IMR-90 (cell line): Measurements from ENCODE around the gene OBP2A. TPM values are rescaled to one million over a fixed set of nuclear protein-coding genes. Genes with fewer than 3 reads are reported as not detected.

ENCODE experiments used
- ATAC-seq: fragments of 200-7000 bp; cut with Tn5 transposase; 2 replicates; pipeline ENCODE4 v1.9.1; 2020; ENCODE audit warnings: low read depth, mild to moderate bottlenecking, moderate library complexity
- BruUV-seq: library from RNA; stranded (reverse); fragments of 400-500 nt; replicated peaks from 2 replicates; lab custom pipeline; 2021; lab: Mats Ljungman, UMichigan
- CTCF ChIA-PET: fragments of 300-600 bp; formaldehyde crosslinking; extraction: SDS; loops from one replicate; lab custom pipeline; 2021; ENCODE audit warnings: antibody characterized with exemption; lab: Yijun Ruan, JAX
- POLR2A ChIA-PET: fragments of 300-600 bp; sonication (Branson Sonifier 250); formaldehyde crosslinking; loops from one replicate; lab custom pipeline; 2022; ENCODE audit warnings: antibody characterized with exemption; ENCODE audit not compliant: unreplicated experiment; lab: Charles Lee
- DNase-seq: peaks from one replicate; pipeline ENCODE4 v3.0.0; 2013
- H2AFZ ChIP-seq: replicated peaks from 2 replicates; pipeline ENCODE3; 2013; ENCODE audit warnings: low read length, mild to moderate bottlenecking; ENCODE audit not compliant: poor library complexity
- H2AK5ac ChIP-seq: 2 replicates; pipeline ENCODE4 v1.6.1; 2013; ENCODE audit warnings: low read depth, low read length, inconsistent platforms
- H2AK9ac ChIP-seq: replicated peaks from 2 replicates; pipeline ENCODE3; 2013; ENCODE audit warnings: mild to moderate bottlenecking, low read depth, low read length, moderate library complexity; ENCODE audit not compliant: poor library complexity
- H2BK120ac ChIP-seq: 2 replicates; pipeline ENCODE4 v1.6.1; 2013; ENCODE audit warnings: low read depth, low read length, inconsistent platforms
- H2BK15ac ChIP-seq: 3 replicates; pipeline ENCODE4 v1.6.1; 2013; ENCODE audit warnings: low read depth, low read length, inconsistent platforms
- H2BK20ac ChIP-seq: 2 replicates; pipeline ENCODE4 v1.6.1; 2013; ENCODE audit warnings: low read depth, mild to moderate bottlenecking, inconsistent platforms, low read length, moderate library complexity
- H2BK5ac ChIP-seq: 2 replicates; pipeline ENCODE4 v1.6.1; 2013; ENCODE audit warnings: mild to moderate bottlenecking, low read depth, low read length, inconsistent platforms; ENCODE audit not compliant: poor library complexity, severe bottlenecking
- H3K14ac ChIP-seq: replicated peaks from 2 replicates; pipeline ENCODE4 v1.6.1; 2013; ENCODE audit warnings: low read depth, low read length, inconsistent platforms
- H3K18ac ChIP-seq: 2 replicates; pipeline ENCODE4 v1.6.1; 2013; ENCODE audit warnings: low read depth, low read length, control low read depth
- H3K23ac ChIP-seq: 2 replicates; pipeline ENCODE4 v1.6.1; 2013; ENCODE audit warnings: low read depth, low read length, inconsistent platforms
- H3K27ac ChIP-seq: 2 replicates; pipeline ENCODE4 v1.5.1; 2013; ENCODE audit warnings: mild to moderate bottlenecking, control low read depth, low read length; ENCODE audit not compliant: insufficient read depth
- H3K27me3 ChIP-seq: 2 replicates; pipeline ENCODE4 v1.6.1; 2013; ENCODE audit warnings: low read length; ENCODE audit not compliant: control insufficient read depth, insufficient read depth
- H3K36me3 ChIP-seq: 2 replicates; pipeline ENCODE4 v1.6.1; 2013; ENCODE audit warnings: low read length, mixed read lengths; ENCODE audit not compliant: control insufficient read depth, insufficient read depth
- H3K4ac ChIP-seq: 2 replicates; pipeline ENCODE4 v1.6.1; 2013; ENCODE audit warnings: low read depth, low read length, inconsistent platforms
- H3K4me1 ChIP-seq: 2 replicates; pipeline ENCODE4 v1.6.1; 2013; ENCODE audit warnings: low read length, mixed read lengths; ENCODE audit not compliant: control insufficient read depth, insufficient read depth
- H3K4me2 ChIP-seq: 2 replicates; pipeline ENCODE4 v1.6.1; 2013; ENCODE audit warnings: low read depth, mild to moderate bottlenecking, control low read depth, low read length, moderate library complexity
- H3K4me3 ChIP-seq: 2 replicates; pipeline ENCODE4 v1.5.1; 2013; ENCODE audit warnings: low read depth, mild to moderate bottlenecking, control low read depth, low read length, moderate library complexity; ENCODE audit not compliant: insufficient read depth
- H3K56ac ChIP-seq: 2 replicates; pipeline ENCODE4 v1.6.1; 2013; ENCODE audit warnings: low read length, inconsistent platforms; ENCODE audit not compliant: insufficient read depth; ENCODE audit errors: extremely low read depth
- H3K79me1 ChIP-seq, 2 experiments: 2 replicates each; pipeline ENCODE4 v1.6.1; 2013; ENCODE audit warnings: low read length in 2 of 2, inconsistent platforms in 1 of 2, low read depth in 1 of 2
- H3K9ac ChIP-seq: 2 replicates; pipeline ENCODE4 v1.6.1; 2013; ENCODE audit warnings: low read depth, low read length, control low read depth
- H3K9me1 ChIP-seq: 2 replicates; pipeline ENCODE4 v1.6.1; 2013; ENCODE audit warnings: low read length, inconsistent platforms; ENCODE audit not compliant: insufficient read depth
- H3K9me3 ChIP-seq: 2 replicates; pipeline ENCODE4 v1.6.1; 2013; ENCODE audit warnings: low read length; ENCODE audit not compliant: control insufficient read depth, insufficient read depth
- H4K20me1 ChIP-seq: 2 replicates; pipeline ENCODE4 v1.6.1; 2013; ENCODE audit warnings: low read length, inconsistent platforms; ENCODE audit not compliant: insufficient read depth
- H4K5ac ChIP-seq: 2 replicates; pipeline ENCODE4 v1.6.1; 2013; ENCODE audit warnings: mild to moderate bottlenecking, low read depth, low read length, control low read depth
- H4K8ac ChIP-seq, 2 experiments: 2 replicates each; pipeline ENCODE4 v1.6.1; 2013; ENCODE audit warnings: low read depth in 2 of 2, low read length in 2 of 2, control low read depth in 1 of 2, inconsistent platforms in 1 of 2
- H4K91ac ChIP-seq: 2 replicates; pipeline ENCODE4 v1.6.1; 2013; ENCODE audit warnings: low read depth, low read length, inconsistent platforms; ENCODE audit not compliant: insufficient read depth
- BHLHE40 ChIP-seq: fragments of 150-350 bp; IDR thresholded peaks from 2 replicates; pipeline ENCODE4 v1.6.1; 2016; ENCODE audit warnings: mild to moderate bottlenecking, low read depth, low read length
- CEBPB ChIP-seq: IDR thresholded peaks from 2 replicates; pipeline ENCODE4 v1.6.1; 2012; ENCODE audit warnings: low read depth, low read length, improper control_type of control experiment
- CHD1 ChIP-seq: IDR thresholded peaks from 2 replicates; pipeline ENCODE4 v1.6.1; 2012; ENCODE audit warnings: low read depth, low read length, improper control_type of control experiment
- CTCF ChIP-seq: conservative IDR thresholded peaks from 2 replicates; pipeline ENCODE4 v1.5.1; 2012; ENCODE audit warnings: mild to moderate bottlenecking, low read depth, low read length, improper control_type of control experiment
- FOS ChIP-seq: fragments of 150-350 bp; IDR thresholded peaks from 2 replicates; pipeline ENCODE4 v1.6.1; 2016; ENCODE audit warnings: low read depth, low read length
- MAFK ChIP-seq: IDR thresholded peaks from 2 replicates; pipeline ENCODE4 v1.6.1; 2012; ENCODE audit warnings: low read depth, low read length, improper control_type of control experiment
- MAZ ChIP-seq: IDR thresholded peaks from 2 replicates; pipeline ENCODE4 v1.6.1; 2012; ENCODE audit warnings: low read depth, mild to moderate bottlenecking, low read length, improper control_type of control experiment, moderate library complexity, borderline replicate concordance
- MXI1 ChIP-seq: IDR thresholded peaks from 2 replicates; pipeline ENCODE4 v1.6.1; 2012; ENCODE audit warnings: low read depth, mild to moderate bottlenecking, low read length, moderate library complexity, borderline replicate concordance
- NFE2L2 ChIP-seq: fragments of 150-350 bp; IDR thresholded peaks from 2 replicates; pipeline ENCODE4 v1.6.1; 2016; ENCODE audit warnings: low read depth, mild to moderate bottlenecking, low read length
- POLR2A ChIP-seq: IDR thresholded peaks from 2 replicates; pipeline ENCODE4 v1.6.1; 2012; ENCODE audit warnings: mild to moderate bottlenecking, low read depth, low read length
- RAD21 ChIP-seq: IDR thresholded peaks from 2 replicates; pipeline ENCODE4 v1.6.1; 2012; ENCODE audit warnings: low read length, improper control_type of control experiment
- RCOR1 ChIP-seq: IDR thresholded peaks from 2 replicates; pipeline ENCODE4 v1.6.1; 2012; ENCODE audit warnings: mild to moderate bottlenecking, low read length, improper control_type of control experiment; ENCODE audit not compliant: insufficient replicate concordance
- RFX5 ChIP-seq: IDR thresholded peaks from 2 replicates; pipeline ENCODE4 v1.8.0; 2012; ENCODE audit warnings: low read depth, mild to moderate bottlenecking, low read length, moderate library complexity
- SMC3 ChIP-seq: fragments of 150-350 bp; IDR thresholded peaks from 2 replicates; pipeline ENCODE4 v1.6.1; 2016; ENCODE audit warnings: low read depth, mild to moderate bottlenecking, antibody characterized with exemption, low read length, moderate library complexity
- USF2 ChIP-seq: fragments of 150-350 bp; IDR thresholded peaks from 2 replicates; pipeline ENCODE4 v1.6.1; 2017; ENCODE audit warnings: mild to moderate bottlenecking, antibody characterized with exemption, low read length, low read depth
- WGBS, 2 experiments: methylation state at CpG; one replicate each; pipeline versions ENCODE4 v1.1.5 to v1.1.7; 2013; ENCODE audit warnings: missing lambda C conversion rate in 2 of 2; ENCODE audit not compliant: insufficient read length in 1 of 2; ENCODE audit errors: extremely low coverage in 2 of 2; 5-methylcytosine and 5-hydroxymethylcytosine counted together
- dilution Hi-C: fragments of 300-500 bp; cut with HindIII; formaldehyde crosslinking; loops from one replicate; pipeline ENCODE4 v1.14.3; 2018; ENCODE audit warnings: low sequenced_read_pairs; ENCODE audit not compliant: unreplicated experiment
- in situ Hi-C: fragments of 300-500 bp; cut with MboI; formaldehyde crosslinking; loops from 3 replicates; pipeline ENCODE4 v1.14.3; 2019; ENCODE audit warnings: low sequenced_read_pairs, inconsistent platforms, mixed read lengths
- intact Hi-C: fragments of 100-400 bp; cut with micrococcal nuclease; formaldehyde crosslinking; loops from 2 replicates; pipeline ENCODE4 v1.10.0; 2022
- polyA plus RNA-seq, 3 experiments: library from polyadenylated mRNA; depleted of rRNA; stranded (reverse); fragments of >200 nt; gene quantifications; 2 replicates each; pipeline ENCODE4 v1.2.3, GENCODE V29; 2012; ENCODE audit warnings: low replicate concordance in 1 of 3
- total RNA-seq: library from RNA; depleted of rRNA; stranded (reverse); fragments of >200 nt; gene quantifications from 2 replicates; pipeline ENCODE4 v1.2.3, GENCODE V29; 2012
- TF ChIP-seq, protein P1 (sequence below): fragments of 150-350 bp; IDR thresholded peaks from 2 replicates; pipeline ENCODE4 v1.6.1; 2016; ENCODE audit warnings: low read depth, mild to moderate bottlenecking, low read length, moderate library complexity, borderline replicate concordance

The OBP2A gene
- total and polyA plus RNA-seq, 2 of the 4 experiments (the other 2 are of a cell fraction), result not detected

DNA sequence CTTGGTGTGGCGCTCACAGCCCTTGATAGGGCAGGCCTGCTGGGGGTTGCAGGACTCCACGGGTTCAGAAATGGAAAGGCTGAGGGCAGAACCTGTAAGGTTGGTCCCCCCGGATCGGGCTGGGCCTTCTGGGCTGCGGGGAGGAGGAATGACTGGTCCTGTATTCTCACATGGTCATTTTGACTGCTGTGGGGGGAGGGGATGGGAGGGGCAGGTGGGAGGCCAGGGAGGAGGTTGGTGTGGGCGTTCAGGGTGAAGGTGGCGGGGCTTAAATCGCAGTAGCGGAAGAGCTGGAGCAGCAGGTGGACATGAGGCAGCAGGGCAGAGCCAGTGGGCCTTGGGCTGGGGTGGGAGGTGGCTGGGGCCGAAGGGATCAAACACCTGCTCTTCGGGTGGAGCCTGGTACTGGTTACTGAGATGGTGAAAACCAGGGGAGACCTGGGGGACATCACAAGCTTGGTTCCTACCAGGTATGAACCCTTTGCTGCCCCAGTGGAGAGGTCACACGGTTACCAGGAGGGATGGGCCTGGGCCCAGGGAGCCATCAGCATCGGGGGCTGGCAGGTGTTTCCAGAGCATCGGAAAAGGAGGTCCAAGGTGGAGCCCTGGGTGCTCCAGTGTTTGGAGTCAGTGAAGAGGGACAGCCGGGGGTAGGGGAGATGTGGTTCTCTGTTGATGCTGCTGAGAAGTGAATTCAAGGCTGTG, 43.6 kb upstream of the OBP2A start:
- Histone ChIP-seq H2BK120ac (no peak overlapping the region), H3K4me3 (no peak overlapping the region), H2BK20ac (no peak overlapping the region), H2AK9ac (peak overlapping the region; percentile 61), H3K9me1 (no peaks in the 10 kb centered on the region), H3K4me2 (no peak overlapping the region), H3K4me1 (peaks cover 6% of the 10 kb centered on the region; the same call in 1 of the 2 replicates), H3K79me1 (peaks cover 4 to 37% of the 10 kb centered on the region in 2 experiments), H2AK5ac (no peak overlapping the region), H4K91ac (no peak overlapping the region), H4K5ac (no peak overlapping the region), H2BK15ac (no peak overlapping the region), H3K4ac (no peak overlapping the region), H4K20me1 (peaks cover 35% of the 10 kb centered on the region), H3K18ac (no peak overlapping the region), H2BK5ac (no peak overlapping the region), H3K9me3 (no peaks in the 10 kb centered on the region), H3K27me3 (no peaks in the 10 kb centered on the region), H3K27ac (no peak overlapping the region), H4K8ac (no peak overlapping the region), H3K23ac (no peak overlapping the region), H3K56ac (no peak overlapping the region), H3K36me3 (peaks cover 27% of the 10 kb centered on the region), H3K14ac (no peak overlapping the region), H2AFZ (no peak overlapping the region), H3K9ac (no peak overlapping the region)
- DNase-seq (no peak), ATAC-seq (no peak)
- POLR2A ChIA-PET, result no interaction called here
- in situ Hi-C loops, result no loop called here
- intact Hi-C loops, result no loop called here
- BruUV-seq, result no TSS peak
- TF ChIP-seq CHD1 (no peak), FOS (no peak), SMC3 (no peak), CTCF (no peak), RCOR1 (no peak), RAD21 (no peak), USF2 (no peak), RFX5 (no peak), MAFK (no peak), MAZ (no peak), POLR2A (no peak), NFE2L2 (no peak), CEBPB (no peak), BHLHE40 (no peak), MXI1 (no peak)
- TF ChIP-seq, protein P1, sequence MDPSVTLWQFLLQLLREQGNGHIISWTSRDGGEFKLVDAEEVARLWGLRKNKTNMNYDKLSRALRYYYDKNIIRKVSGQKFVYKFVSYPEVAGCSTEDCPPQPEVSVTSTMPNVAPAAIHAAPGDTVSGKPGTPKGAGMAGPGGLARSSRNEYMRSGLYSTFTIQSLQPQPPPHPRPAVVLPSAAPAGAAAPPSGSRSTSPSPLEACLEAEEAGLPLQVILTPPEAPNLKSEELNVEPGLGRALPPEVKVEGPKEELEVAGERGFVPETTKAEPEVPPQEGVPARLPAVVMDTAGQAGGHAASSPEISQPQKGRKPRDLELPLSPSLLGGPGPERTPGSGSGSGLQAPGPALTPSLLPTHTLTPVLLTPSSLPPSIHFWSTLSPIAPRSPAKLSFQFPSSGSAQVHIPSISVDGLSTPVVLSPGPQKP, result no peak
- CTCF ChIA-PET, result no interaction called here
- 98% methylated on average over 7 of the region's 15 CpGs; no CpG with 5 or more reads in 1 of the 2 experiments for WGBS, 2 experiments
- dilution Hi-C loops, result no loop called here
